ENCODE results near the gene GDPD5. TPM values are rescaled to one million over a fixed set of nuclear protein-coding genes. Genes with fewer than 3 reads are reported as not detected.

The GDPD5 gene
- total and polyA plus RNA-seq, 11 donors, result 2.0 to 12.5 (median 4.9) TPM

- DNase-seq (no peak), ATAC-seq (no peak)
- Histone ChIP-seq H3K36me3 (peaks cover 2 to 73% (median 59%) of the 10 kb centered on the region in 9 donors), H3K9me3 (no peaks in the 10 kb centered on the region), H3K27me3 (no peaks in the 10 kb centered on the region), H3K4me1 (peaks cover 0 to 2% (median 0%) of the 10 kb centered on the region in 12 donors), H3K4me3 (no peak overlapping the region), H3K27ac (no peak overlapping the region)
- no peak for TF ChIP-seq CTCF (IDR thresholded peaks at IDR 0.05)
- no peak for TF ChIP-seq POLR2A (IDR thresholded peaks at IDR 0.05)
- WGBS, 4 donors, result 92 to 96% (median 94%) methylated on average over 2 of the region's 2 CpGs
- intact Hi-C loops (cut with DNase I), result no loop called here
Observed at GRCh38 chr11:75408957-75409219, 116.9 kb downstream of the GDPD5 start.

DNA sequence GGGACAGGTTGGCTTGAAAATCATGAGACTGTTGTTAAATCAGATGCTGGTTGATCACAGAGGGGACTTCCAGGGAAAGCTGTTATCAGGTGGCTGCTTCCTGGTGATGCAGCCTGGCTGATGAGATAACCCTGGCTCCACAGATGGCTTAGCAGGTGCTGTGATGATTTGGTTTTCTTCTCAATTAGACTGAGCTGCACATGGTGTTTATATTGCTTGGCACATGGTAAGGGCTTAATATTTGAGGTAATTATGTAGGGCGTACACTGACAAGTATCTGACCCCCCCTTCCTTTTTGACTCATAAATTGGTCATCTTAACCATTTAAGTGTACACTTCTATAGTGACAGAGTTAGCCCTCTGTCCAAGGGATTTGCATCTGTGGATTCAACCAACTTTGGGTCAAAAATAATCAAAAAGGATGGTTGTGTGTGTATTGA, 119.4 kb downstream of the GDPD5 start:
- intact Hi-C loops (cut with DNase I), result no loop called here
- H3K4me3 ChIP-seq, result no peak overlapping the region
- TF ChIP-seq CTCF (IDR thresholded peaks at IDR 0.05) (no peak), POLR2A (IDR thresholded peaks at IDR 0.05) (no peak)
- no peaks in the 10 kb centered on the region for H3K9me3 ChIP-seq
- H3K27me3 ChIP-seq, result no peaks in the 10 kb centered on the region
- H3K27ac ChIP-seq, result no peak overlapping the region
- DNase-seq, result no peak
- peaks cover 0 to 21% (median 12%) of the 10 kb centered on the region in 12 donors for H3K4me1 ChIP-seq
- peaks cover 4 to 75% (median 62%) of the 10 kb centered on the region in 9 donors for H3K36me3 ChIP-seq
- WGBS, 4 donors, result 10 to 28% (median 14%) methylated on average over 1 of the region's 1 CpG
- peak in 1 of 4 donors; percentile 8 for ATAC-seq

- Histone ChIP-seq H3K36me3 (peaks cover 4 to 82% (median 71%) of the 10 kb centered on the region in 9 donors), H3K27ac (no peak overlapping the region), H3K4me3 (no peak overlapping the region), H3K27me3 (no peaks in the 10 kb centered on the region), H3K4me1 (peaks cover 0 to 35% (median 25%) of the 10 kb centered on the region in 12 donors), H3K9me3 (no peaks in the 10 kb centered on the region)
- ATAC-seq (no peak), DNase-seq (no peak)
- intact Hi-C loops (cut with DNase I), result no loop called here
- no peak for TF ChIP-seq CTCF (IDR thresholded peaks at IDR 0.05)
- TF ChIP-seq POLR2A (IDR thresholded peaks at IDR 0.05), result no peak
- 82 to 86% (median 83%) methylated on average over 15 of the region's 15 CpGs for WGBS, 4 donors
Observed at GRCh38 chr11:75403983-75404658, 121.6 kb downstream of the GDPD5 start.

GRCh38 chr11:75403037-75403436, 122.7 kb downstream of the GDPD5 start:
- H3K36me3 ChIP-seq, result peaks cover 4 to 72% (median 64%) of the 10 kb centered on the region in 9 donors
- intact Hi-C loops (cut with DNase I), result no loop called here
- no peak overlapping the region for H3K4me3 ChIP-seq
- WGBS, 4 donors, result 75 to 84% (median 81%) methylated on average over 1 of the region's 1 CpG
- H3K27me3 ChIP-seq, result no peaks in the 10 kb centered on the region
- peaks cover 0 to 35% (median 26%) of the 10 kb centered on the region in 12 donors for H3K4me1 ChIP-seq
- DNase-seq (no peak), ATAC-seq (no peak)
- no peaks in the 10 kb centered on the region for H3K9me3 ChIP-seq
- no peak for TF ChIP-seq CTCF (IDR thresholded peaks at IDR 0.05)
- TF ChIP-seq POLR2A (IDR thresholded peaks at IDR 0.05), result no peak
- H3K27ac ChIP-seq, result peak overlapping the region in 1 of 12 donors; percentile 10
